ENCODE measurements around the gene SLC10A3.

DNA sequence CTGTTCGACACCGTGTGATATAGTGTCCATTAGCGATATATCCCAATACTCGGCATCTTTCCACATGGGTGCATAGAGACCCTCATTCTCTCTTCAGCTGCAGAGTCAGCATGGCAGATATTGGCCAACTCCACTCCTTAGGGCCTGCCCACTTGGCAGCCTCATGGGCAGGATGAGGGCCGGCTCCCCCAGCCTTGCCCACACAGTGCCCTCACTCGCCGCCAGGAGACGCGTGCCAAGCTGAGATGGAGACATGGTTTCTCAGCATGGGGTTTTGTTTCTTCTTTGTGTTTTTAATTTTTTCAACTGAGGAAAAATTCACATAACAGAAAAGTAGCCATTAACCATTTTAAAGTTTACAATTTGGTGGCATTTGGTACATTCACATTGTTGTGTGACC is 37.6 kb downstream of the SLC10A3 start:
- TF ChIP-seq GABPA (IDR thresholded peaks at IDR 0.05; ENCODE audit: low read depth, low read length) (no peak), GABPA (CRISPR knock-in tag; IDR thresholded peaks at IDR 0.05; ENCODE audit: low read depth) (no peak), HOXA7 (CRISPR knock-in tag; IDR thresholded peaks at IDR 0.05) (no peak), HHEX (CRISPR knock-in tag; IDR thresholded peaks at IDR 0.05) (no peak), ZMYM2 (CRISPR knock-in tag; IDR thresholded peaks at IDR 0.05) (no peak), RARG (CRISPR knock-in tag; IDR thresholded peaks at IDR 0.05; ENCODE audit: low read depth) (no peak), ZBTB3 (CRISPR knock-in tag; IDR thresholded peaks at IDR 0.05; ENCODE audit: borderline replicate concordance, low read depth) (no peak), NPAS2 (CRISPR knock-in tag; IDR thresholded peaks at IDR 0.05; ENCODE audit: borderline replicate concordance) (no peak), ZNF564 (CRISPR knock-in tag; IDR thresholded peaks at IDR 0.05) (no peak), HNRNPH1 (optimal IDR thresholded peaks at IDR 0.05; ENCODE audit: low read depth, low read length) (no peak), NCOR1 (IDR thresholded peaks at IDR 0.05; ENCODE audit: borderline replicate concordance, low read length) (no peak), BHLHE40 (IDR thresholded peaks at IDR 0.05; ENCODE audit: low read length) (no peak)
- TF ChIP-seq, protein P1, sequence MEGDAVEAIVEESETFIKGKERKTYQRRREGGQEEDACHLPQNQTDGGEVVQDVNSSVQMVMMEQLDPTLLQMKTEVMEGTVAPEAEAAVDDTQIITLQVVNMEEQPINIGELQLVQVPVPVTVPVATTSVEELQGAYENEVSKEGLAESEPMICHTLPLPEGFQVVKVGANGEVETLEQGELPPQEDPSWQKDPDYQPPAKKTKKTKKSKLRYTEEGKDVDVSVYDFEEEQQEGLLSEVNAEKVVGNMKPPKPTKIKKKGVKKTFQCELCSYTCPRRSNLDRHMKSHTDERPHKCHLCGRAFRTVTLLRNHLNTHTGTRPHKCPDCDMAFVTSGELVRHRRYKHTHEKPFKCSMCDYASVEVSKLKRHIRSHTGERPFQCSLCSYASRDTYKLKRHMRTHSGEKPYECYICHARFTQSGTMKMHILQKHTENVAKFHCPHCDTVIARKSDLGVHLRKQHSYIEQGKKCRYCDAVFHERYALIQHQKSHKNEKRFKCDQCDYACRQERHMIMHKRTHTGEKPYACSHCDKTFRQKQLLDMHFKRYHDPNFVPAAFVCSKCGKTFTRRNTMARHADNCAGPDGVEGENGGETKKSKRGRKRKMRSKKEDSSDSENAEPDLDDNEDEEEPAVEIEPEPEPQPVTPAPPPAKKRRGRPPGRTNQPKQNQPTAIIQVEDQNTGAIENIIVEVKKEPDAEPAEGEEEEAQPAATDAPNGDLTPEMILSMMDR (CRISPR knock-in tag; IDR thresholded peaks at IDR 0.05), result no peak
- TF ChIP-seq, protein P2, sequence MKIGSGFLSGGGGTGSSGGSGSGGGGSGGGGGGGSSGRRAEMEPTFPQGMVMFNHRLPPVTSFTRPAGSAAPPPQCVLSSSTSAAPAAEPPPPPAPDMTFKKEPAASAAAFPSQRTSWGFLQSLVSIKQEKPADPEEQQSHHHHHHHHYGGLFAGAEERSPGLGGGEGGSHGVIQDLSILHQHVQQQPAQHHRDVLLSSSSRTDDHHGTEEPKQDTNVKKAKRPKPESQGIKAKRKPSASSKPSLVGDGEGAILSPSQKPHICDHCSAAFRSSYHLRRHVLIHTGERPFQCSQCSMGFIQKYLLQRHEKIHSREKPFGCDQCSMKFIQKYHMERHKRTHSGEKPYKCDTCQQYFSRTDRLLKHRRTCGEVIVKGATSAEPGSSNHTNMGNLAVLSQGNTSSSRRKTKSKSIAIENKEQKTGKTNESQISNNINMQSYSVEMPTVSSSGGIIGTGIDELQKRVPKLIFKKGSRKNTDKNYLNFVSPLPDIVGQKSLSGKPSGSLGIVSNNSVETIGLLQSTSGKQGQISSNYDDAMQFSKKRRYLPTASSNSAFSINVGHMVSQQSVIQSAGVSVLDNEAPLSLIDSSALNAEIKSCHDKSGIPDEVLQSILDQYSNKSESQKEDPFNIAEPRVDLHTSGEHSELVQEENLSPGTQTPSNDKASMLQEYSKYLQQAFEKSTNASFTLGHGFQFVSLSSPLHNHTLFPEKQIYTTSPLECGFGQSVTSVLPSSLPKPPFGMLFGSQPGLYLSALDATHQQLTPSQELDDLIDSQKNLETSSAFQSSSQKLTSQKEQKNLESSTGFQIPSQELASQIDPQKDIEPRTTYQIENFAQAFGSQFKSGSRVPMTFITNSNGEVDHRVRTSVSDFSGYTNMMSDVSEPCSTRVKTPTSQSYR (CRISPR knock-in tag; IDR thresholded peaks at IDR 0.05; ENCODE audit: borderline replicate concordance), result no peak

Measured in HepG2 (cell line).